ENCODE measurements around the gene NOX5.
"Not testable (repeated sequence)": the region's sequence is repeated elsewhere in the genome, so short reads cannot be mapped to it uniquely, and the experiment has no call there.

Gene NOX5, protein sequence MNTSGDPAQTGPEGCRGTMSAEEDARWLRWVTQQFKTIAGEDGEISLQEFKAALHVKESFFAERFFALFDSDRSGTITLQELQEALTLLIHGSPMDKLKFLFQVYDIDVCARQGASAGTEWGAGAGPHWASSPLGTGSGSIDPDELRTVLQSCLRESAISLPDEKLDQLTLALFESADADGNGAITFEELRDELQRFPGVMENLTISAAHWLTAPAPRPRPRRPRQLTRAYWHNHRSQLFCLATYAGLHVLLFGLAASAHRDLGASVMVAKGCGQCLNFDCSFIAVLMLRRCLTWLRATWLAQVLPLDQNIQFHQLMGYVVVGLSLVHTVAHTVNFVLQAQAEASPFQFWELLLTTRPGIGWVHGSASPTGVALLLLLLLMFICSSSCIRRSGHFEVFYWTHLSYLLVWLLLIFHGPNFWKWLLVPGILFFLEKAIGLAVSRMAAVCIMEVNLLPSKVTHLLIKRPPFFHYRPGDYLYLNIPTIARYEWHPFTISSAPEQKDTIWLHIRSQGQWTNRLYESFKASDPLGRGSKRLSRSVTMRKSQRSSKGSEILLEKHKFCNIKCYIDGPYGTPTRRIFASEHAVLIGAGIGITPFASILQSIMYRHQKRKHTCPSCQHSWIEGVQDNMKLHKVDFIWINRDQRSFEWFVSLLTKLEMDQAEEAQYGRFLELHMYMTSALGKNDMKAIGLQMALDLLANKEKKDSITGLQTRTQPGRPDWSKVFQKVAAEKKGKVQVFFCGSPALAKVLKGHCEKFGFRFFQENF

GRCh38 chr15:69014454-69014853 is at the start of gene NOX5:
Gene NOX5, plus strand, starts transcription at chr15:69014695. Its CDS starts 41 bp downstream, at chr15:69014736.
- no peak for DNase-seq

- DNase-seq, result no peak
These were observed 47.5 kb upstream of the NOX5 start for GRCh38 chr15:68966996-68967395.

GRCh38 chr15:68967948-68968347 is 46.5 kb upstream of the NOX5 start:
- no peak for DNase-seq

- DNase-seq, result no peak
These were observed 45.2 kb upstream of the NOX5 start for GRCh38 chr15:68969298-68969697.

- no peak for DNase-seq
These were observed 42.1 kb upstream of the NOX5 start for GRCh38 chr15:68972201-68973065.

GRCh38 chr15:68975651-68976160 is 38.8 kb upstream of the NOX5 start:
- DNase-seq, result not testable (repeated sequence)

DNA sequence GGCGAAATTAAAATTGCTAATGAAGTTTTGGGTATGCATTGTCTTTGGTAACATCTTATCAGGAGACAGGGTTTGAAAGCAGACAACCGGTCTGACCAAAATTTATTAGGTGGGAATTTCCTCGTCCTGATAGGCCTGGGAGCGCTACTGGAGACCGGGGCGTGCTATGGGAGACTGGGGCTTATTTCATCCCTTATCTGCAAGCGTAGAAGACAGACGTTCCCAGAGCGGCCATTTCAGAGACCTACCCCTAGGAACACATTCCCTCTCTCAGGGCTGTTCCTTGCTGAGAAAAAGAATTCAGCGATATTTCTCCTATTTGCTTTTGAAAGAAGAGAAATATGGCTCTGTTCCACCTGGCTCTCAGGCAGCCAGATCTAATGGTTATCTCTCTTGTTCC is 37.1 kb upstream of the NOX5 start:
- not testable (repeated sequence) for DNase-seq

GRCh38 chr15:68979006-68979405 is 35.5 kb upstream of the NOX5 start:
- no peak for DNase-seq

DNA sequence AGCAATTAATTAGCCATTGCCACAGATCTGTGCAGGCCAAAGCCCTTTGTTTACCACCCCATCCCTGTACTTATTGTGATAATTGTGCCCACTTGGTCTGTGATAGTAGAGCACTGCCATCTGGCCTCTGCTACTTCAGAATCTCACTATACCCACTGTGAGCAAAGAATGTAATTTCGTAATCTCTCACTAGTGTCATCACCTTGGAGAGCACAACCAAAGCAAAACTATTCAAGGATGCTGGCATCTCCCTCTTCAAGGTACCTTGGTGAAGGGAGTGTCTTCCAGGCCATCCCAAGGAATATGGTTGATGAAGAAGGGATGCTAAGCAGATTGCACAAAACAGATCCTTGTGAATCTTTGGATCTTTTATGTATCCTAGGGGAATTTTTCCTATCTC is 34.7 kb upstream of the NOX5 start:
- no peak for DNase-seq

DNA sequence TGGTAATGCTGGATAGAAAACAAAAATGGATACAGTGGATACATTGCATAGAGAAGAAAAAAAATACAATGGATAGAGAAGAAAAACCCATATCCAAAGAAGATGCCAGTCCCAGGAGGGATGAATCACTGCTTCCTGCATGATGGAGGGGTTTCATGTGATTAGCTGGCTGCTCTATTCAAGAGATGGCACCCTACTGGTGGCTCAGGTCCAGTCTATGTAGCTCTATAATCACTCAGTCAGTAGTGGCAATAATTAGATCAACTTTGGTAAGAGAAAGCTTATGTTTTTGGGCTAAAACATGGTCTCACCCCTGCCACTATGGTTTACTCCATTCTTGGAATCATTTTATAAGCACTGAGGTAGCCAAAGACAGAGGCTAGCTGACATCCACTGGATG is 33.7 kb upstream of the NOX5 start:
- DNase-seq, result no peak

GRCh38 chr15:68981941-68982340 is 32.6 kb upstream of the NOX5 start:
- no peak for DNase-seq

GRCh38 chr15:68982976-68983563 is 31.4 kb upstream of the NOX5 start:
- no peak for DNase-seq

- no peak for DNase-seq
These were observed 30.5 kb upstream of the NOX5 start for GRCh38 chr15:68983961-68984481.

DNA sequence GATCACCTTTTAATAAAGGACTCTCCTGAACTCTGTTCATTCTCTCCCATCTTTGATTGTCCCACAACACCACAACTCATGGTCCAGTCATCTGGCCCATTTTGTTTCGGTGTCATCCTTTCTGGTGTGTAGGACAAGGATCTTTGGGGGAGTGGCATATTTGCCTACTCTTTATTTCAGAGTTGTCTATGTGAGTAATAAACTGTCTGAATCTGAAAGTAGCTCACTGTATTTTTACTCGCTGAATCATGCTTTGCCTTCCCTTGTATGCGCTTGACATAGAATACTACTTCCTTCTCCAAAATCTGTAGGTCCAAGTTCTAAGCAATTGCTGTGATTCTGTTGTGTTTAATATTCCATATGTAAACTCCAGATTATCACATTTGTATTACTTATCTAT is 29.9 kb upstream of the NOX5 start:
- DNase-seq, result no peak

- no peak for DNase-seq
These were observed 29.1 kb upstream of the NOX5 start for GRCh38 chr15:68985361-68985891.

GRCh38 chr15:68986322-68986721 is 28.2 kb upstream of the NOX5 start:
- no peak for DNase-seq

- DNase-seq, result no peak
These were observed 27.4 kb upstream of the NOX5 start for GRCh38 chr15:68987120-68987519.

- DNase-seq, result no peak
These were observed 26.8 kb upstream of the NOX5 start for GRCh38 chr15:68987676-68988075.

GRCh38 chr15:68989541-68990230 is 24.8 kb upstream of the NOX5 start:
- DNase-seq, result no peak

- DNase-seq, result no peak
These were observed 24.1 kb upstream of the NOX5 start for GRCh38 chr15:68990231-68990991.

Data from DMS53 (cell line).